Hepatocyte (in vitro differentiated cells): ENCODE results near the gene MRTFB. TPM values are rescaled to one million over a fixed set of nuclear protein-coding genes. Genes with fewer than 3 reads are reported as not detected.

ENCODE experiments used
- DNase-seq: peaks from one replicate; pipeline ENCODE4 v3.0.0-alpha.2; 2016; ENCODE audit warnings: low spot score
- H2AFZ ChIP-seq: fragments of 200-600 bp; sonication (generic); 2 replicates; pipeline ENCODE4 v1.6.0; 2016; ENCODE audit warnings: antibody characterized with exemption, mild to moderate bottlenecking
- H3K27ac ChIP-seq: fragments of 200-600 bp; sonication (generic); 2 replicates; pipeline ENCODE4 v1.5.1; 2016; ENCODE audit warnings: mild to moderate bottlenecking
- H3K27me3 ChIP-seq: fragments of 200-600 bp; sonication (generic); 2 replicates; pipeline ENCODE4 v1.6.1; 2016
- H3K36me3 ChIP-seq: fragments of 200-600 bp; sonication (generic); replicated peaks from 2 replicates; pipeline ENCODE4 v1.5.1; 2016; ENCODE audit warnings: low read depth; ENCODE audit not compliant: insufficient read depth
- H3K4me1 ChIP-seq: fragments of 200-600 bp; sonication (generic); 2 replicates; pipeline ENCODE4 v1.5.1; 2016; ENCODE audit warnings: mild to moderate bottlenecking, moderate library complexity; ENCODE audit not compliant: insufficient read depth
- H3K4me2 ChIP-seq: fragments of 200-600 bp; sonication (generic); 2 replicates; pipeline ENCODE4 v1.6.0; 2016
- H3K4me3 ChIP-seq: fragments of 200-600 bp; sonication (generic); 2 replicates; pipeline ENCODE4 v1.5.1; 2016; ENCODE audit warnings: mild to moderate bottlenecking
- H3K79me2 ChIP-seq: fragments of 200-600 bp; sonication (generic); 2 replicates; pipeline ENCODE4 v1.6.0; 2017; ENCODE audit warnings: mild to moderate bottlenecking
- H3K9me2 ChIP-seq: fragments of 200-600 bp; sonication (generic); replicated peaks from 2 replicates; pipeline ENCODE4 v1.6.0; 2017; ENCODE audit warnings: mild to moderate bottlenecking; ENCODE audit not compliant: insufficient read depth
- H3K9me3 ChIP-seq: fragments of 200-600 bp; sonication (generic); 2 replicates; pipeline ENCODE4 v1.5.1; 2016; ENCODE audit warnings: low read depth, mild to moderate bottlenecking
- H4K20me1 ChIP-seq: fragments of 200-600 bp; sonication (generic); 2 replicates; pipeline ENCODE4 v1.6.0; 2016; ENCODE audit warnings: mild to moderate bottlenecking; ENCODE audit not compliant: insufficient read depth, poor library complexity, severe bottlenecking
- EZH2 ChIP-seq: fragments of 200-600 bp; sonication (generic); IDR thresholded peaks from 2 replicates; pipeline ENCODE4 v1.6.1; 2016; ENCODE audit warnings: antibody characterized with exemption, mild to moderate bottlenecking, borderline replicate concordance
- EZH2phosphoT487 ChIP-seq: fragments of 200-600 bp; sonication (generic); IDR thresholded peaks from one replicate; pipeline ENCODE4 v1.6.1; 2018; ENCODE audit warnings: antibody characterized with exemption, mild to moderate bottlenecking, low read depth, moderate library complexity; ENCODE audit not compliant: unreplicated experiment, severe bottlenecking
- WGBS: methylation state at CpG from one replicate; pipeline ENCODE4 v1.1.6; 2016; ENCODE audit warnings: low lambda C conversion rate; ENCODE audit errors: missing lambda C conversion rate; 5-methylcytosine and 5-hydroxymethylcytosine counted together
- polyA plus RNA-seq: library from polyadenylated mRNA; unstranded; fragments of >200 nt; fragmentation: Nextera tagmentation; extraction: Ambion mirVana; gene quantifications from 2 replicates; pipeline ENCODE4 v1.2.1, GENCODE V29; 2016
- total RNA-seq: library from RNA; depleted of rRNA; stranded (reverse); fragments of >200 nt; gene quantifications from 2 replicates; pipeline ENCODE4 v1.2.3, GENCODE V29; 2014
- TF ChIP-seq, protein P1 (sequence below): fragments of 200-600 bp; sonication (generic); IDR thresholded peaks from 2 replicates; pipeline ENCODE4 v1.5.1; 2016; ENCODE audit warnings: antibody characterized with exemption, mild to moderate bottlenecking; ENCODE audit not compliant: poor library complexity

Gene MRTFB
- total and polyA plus RNA-seq, 2 experiments from 2014 or later = 10.9 to 27.9 TPM

DNA sequence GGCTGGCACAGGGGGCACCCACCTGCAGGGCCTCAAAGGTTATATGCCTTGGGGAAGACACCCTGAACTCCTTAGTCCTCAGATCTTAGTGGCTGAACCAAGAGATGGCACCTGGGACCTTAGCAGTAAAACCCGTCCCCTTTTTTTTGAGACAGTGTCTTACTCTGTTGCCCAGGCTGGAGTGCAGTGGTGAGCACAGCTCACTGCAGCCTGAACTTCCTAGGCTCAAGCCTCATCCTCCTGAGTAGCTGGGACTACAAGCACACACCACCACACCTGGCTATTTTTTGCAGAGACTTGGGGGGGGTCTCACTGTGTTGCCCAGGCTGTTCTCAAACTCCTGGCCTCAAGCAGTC lies 237.2 kb downstream of the MRTFB start:
- Histone ChIP-seq H3K36me3 (no peaks in the 10 kb centered on the region), H2AFZ (no peak overlapping the region), H3K9me3 (no peaks in the 10 kb centered on the region), H3K27ac (no peak overlapping the region), H4K20me1 (no peaks in the 10 kb centered on the region), H3K79me2 (peaks cover 45% of the 10 kb centered on the region), H3K4me2 (no peak overlapping the region), H3K4me1 (peaks cover 10% of the 10 kb centered on the region), H3K4me3 (no peak overlapping the region), H3K9me2 (no peaks in the 10 kb centered on the region), H3K27me3 (no peaks in the 10 kb centered on the region)
- WGBS = 95% methylated on average over 1 of the region's 1 CpG
- TF ChIP-seq, protein P1, sequence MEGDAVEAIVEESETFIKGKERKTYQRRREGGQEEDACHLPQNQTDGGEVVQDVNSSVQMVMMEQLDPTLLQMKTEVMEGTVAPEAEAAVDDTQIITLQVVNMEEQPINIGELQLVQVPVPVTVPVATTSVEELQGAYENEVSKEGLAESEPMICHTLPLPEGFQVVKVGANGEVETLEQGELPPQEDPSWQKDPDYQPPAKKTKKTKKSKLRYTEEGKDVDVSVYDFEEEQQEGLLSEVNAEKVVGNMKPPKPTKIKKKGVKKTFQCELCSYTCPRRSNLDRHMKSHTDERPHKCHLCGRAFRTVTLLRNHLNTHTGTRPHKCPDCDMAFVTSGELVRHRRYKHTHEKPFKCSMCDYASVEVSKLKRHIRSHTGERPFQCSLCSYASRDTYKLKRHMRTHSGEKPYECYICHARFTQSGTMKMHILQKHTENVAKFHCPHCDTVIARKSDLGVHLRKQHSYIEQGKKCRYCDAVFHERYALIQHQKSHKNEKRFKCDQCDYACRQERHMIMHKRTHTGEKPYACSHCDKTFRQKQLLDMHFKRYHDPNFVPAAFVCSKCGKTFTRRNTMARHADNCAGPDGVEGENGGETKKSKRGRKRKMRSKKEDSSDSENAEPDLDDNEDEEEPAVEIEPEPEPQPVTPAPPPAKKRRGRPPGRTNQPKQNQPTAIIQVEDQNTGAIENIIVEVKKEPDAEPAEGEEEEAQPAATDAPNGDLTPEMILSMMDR = no peak
- no peak for TF ChIP-seq EZH2phosphoT487
- no peak for DNase-seq

DNA sequence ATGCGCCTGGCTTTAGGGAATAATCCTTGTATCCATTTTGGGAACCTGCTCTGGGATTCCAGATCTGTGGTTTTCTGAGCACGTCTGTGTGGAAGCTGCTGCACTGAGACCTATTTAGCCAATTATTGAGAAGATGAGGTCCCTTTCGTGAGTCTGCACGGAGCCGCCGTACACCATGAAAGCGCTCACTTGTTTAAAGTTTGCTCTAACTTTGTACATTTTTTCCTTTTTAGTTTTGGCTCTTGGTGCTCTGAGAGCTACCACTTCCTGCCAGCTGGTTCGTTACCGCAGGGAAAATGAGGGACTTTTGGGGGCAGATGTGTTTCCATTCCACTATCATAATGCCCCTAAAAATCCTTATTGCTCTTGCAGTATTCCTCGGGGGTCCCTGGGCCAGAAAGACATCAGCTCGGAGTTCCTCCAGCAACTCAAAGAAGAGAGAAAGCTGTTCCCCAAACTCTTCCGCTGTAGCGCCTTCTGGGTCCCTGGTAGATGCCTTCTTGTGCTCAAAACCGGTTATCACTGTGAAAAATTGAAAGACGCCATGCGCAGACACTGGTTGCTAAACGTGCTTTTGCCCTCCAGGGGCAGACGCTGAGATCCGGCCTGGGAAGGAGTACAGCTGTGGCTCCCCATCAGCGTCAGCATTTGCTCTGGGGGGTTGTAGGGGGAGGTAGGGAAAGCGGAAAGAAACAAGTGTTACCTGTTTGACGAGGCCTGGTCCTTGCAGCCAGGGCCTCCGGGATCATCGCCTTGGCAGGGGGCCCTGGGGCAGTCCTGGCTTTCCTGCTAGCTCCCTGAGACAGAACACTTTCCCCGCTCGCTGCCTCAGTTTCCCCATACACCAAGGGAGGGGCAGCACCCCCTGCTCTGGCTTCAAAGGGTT lies 238.1 kb downstream of the MRTFB start:
- 54% methylated on average over 26 of the region's 26 CpGs for WGBS
- Histone ChIP-seq H3K4me1 (peaks cover 10% of the 10 kb centered on the region), H3K4me3 (no peak overlapping the region), H3K27ac (peak overlapping the region; percentile 65), H4K20me1 (no peaks in the 10 kb centered on the region), H3K4me2 (peak overlapping the region; percentile 69), H3K36me3 (no peaks in the 10 kb centered on the region), H3K79me2 (peaks cover 39% of the 10 kb centered on the region), H3K9me3 (no peaks in the 10 kb centered on the region), H3K27me3 (no peaks in the 10 kb centered on the region), H2AFZ (no peak overlapping the region), H3K9me2 (no peaks in the 10 kb centered on the region)
- peak; percentile 53 for DNase-seq
- TF ChIP-seq, protein P1 = no peak
- TF ChIP-seq EZH2 (no peak), EZH2phosphoT487 (no peak)

DNA sequence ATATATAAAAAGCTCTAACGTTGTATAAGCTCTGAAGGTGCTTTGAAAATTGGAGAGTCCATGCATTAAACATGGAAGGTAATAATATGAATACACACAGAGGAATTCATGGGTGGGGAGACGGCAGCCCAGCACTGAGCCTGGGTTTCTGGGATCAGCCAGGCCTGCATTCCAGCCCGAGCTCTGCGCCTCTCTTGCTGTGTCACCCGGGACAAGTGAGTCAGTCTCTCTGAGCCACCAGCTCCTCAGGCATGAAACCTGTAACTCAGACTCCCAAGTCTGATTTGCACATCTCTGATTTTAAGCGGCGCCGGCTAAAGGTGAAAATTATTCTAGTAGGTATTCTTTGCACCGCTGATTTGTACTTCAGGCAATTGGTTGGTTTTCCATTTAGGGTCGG lies 238.8 kb downstream of the MRTFB start:
- Histone ChIP-seq H3K27ac (peak overlapping the region; percentile 65), H3K79me2 (peaks cover 35% of the 10 kb centered on the region), H3K4me3 (no peak overlapping the region), H4K20me1 (no peaks in the 10 kb centered on the region), H3K4me1 (peaks cover 10% of the 10 kb centered on the region), H3K4me2 (peak overlapping the region; percentile 69), H3K9me3 (no peaks in the 10 kb centered on the region), H2AFZ (no peak overlapping the region), H3K36me3 (no peaks in the 10 kb centered on the region), H3K9me2 (no peaks in the 10 kb centered on the region), H3K27me3 (no peaks in the 10 kb centered on the region)
- TF ChIP-seq EZH2 (no peak), EZH2phosphoT487 (no peak)
- TF ChIP-seq, protein P1 = no peak
- WGBS = 74% methylated on average over 10 of the region's 10 CpGs
- no peak for DNase-seq
